ENCODE results near the gene SPTA1.

DNA sequence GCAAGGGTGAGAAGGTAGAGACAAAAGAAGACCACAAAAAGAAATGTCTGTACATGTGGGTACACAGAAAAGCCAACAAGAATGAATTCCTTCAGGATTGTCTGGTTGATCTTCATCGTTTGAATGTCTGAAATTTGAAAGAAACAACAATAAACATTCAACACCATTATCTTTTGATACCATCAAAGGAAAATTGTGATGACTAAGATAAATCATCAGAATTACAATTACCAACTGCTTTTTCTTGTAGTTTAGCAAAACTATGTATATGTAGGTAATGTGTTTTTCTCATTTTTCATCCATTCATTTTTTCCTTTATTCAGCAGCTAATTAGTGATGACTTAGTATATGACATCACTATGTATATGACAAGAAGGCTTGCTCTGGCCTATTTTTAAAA is 106.8 kb downstream of the SPTA1 start, which contains the start of gene OR10X1:
- TF ChIP-seq, protein P1, sequence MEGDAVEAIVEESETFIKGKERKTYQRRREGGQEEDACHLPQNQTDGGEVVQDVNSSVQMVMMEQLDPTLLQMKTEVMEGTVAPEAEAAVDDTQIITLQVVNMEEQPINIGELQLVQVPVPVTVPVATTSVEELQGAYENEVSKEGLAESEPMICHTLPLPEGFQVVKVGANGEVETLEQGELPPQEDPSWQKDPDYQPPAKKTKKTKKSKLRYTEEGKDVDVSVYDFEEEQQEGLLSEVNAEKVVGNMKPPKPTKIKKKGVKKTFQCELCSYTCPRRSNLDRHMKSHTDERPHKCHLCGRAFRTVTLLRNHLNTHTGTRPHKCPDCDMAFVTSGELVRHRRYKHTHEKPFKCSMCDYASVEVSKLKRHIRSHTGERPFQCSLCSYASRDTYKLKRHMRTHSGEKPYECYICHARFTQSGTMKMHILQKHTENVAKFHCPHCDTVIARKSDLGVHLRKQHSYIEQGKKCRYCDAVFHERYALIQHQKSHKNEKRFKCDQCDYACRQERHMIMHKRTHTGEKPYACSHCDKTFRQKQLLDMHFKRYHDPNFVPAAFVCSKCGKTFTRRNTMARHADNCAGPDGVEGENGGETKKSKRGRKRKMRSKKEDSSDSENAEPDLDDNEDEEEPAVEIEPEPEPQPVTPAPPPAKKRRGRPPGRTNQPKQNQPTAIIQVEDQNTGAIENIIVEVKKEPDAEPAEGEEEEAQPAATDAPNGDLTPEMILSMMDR (optimal IDR thresholded peaks at IDR 0.05 in 1 of 3, IDR thresholded peaks at IDR 0.05 in 1 of 3, conservative IDR thresholded peaks at IDR 0.05 in 1 of 3; ENCODE audit: extremely low read depth in 1 of 3, insufficient read depth in 2 of 3, low read length in 3 of 3), result no peak
- no peak for TF ChIP-seq EZH2 (IDR thresholded peaks at IDR 0.05; ENCODE audit: low read length)
